HFF-Myc (cell line): ENCODE results near the gene ZNF716.

Experiments
- DNase-seq: peaks from one replicate; pipeline ENCODE4 v3.0.0-alpha.2; 2011; ENCODE audit warnings: low read depth; ENCODE audit errors: extremely low read depth
- H3K4me3 ChIP-seq: replicated peaks from 2 replicates; pipeline ENCODE4 v1.5.1; 2011; ENCODE audit warnings: low read depth, mild to moderate bottlenecking, control low read depth, low read length
- TF ChIP-seq, protein P1 (sequence below): IDR thresholded peaks from 2 replicates; pipeline ENCODE4 v1.5.1; 2012; ENCODE audit warnings: mild to moderate bottlenecking, low read depth, low read length, control low read depth; ENCODE audit errors: missing control alignments

The ZNF716 gene

DNA sequence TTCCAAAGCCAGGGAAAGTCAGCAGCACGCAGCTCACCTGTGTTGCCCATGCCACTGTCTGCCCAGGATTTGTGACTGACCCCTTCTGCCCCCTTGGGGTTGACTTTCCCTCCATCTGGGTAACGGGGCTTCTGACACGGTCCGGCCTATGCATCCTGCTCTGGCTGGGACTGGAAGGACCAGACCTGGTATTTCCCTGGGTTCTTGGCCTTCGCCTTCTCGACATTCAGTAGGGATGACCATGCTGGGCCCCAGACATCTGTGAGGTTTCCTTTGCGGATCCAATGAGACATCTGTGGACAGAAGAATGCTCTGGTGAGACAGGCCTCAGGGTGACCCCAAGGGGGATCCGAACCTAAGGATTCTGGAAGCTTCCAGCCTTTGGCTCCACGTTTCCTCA lies 34.2 kb upstream of the ZNF716 start:
- DNase-seq: no peak
- TF ChIP-seq, protein P1, sequence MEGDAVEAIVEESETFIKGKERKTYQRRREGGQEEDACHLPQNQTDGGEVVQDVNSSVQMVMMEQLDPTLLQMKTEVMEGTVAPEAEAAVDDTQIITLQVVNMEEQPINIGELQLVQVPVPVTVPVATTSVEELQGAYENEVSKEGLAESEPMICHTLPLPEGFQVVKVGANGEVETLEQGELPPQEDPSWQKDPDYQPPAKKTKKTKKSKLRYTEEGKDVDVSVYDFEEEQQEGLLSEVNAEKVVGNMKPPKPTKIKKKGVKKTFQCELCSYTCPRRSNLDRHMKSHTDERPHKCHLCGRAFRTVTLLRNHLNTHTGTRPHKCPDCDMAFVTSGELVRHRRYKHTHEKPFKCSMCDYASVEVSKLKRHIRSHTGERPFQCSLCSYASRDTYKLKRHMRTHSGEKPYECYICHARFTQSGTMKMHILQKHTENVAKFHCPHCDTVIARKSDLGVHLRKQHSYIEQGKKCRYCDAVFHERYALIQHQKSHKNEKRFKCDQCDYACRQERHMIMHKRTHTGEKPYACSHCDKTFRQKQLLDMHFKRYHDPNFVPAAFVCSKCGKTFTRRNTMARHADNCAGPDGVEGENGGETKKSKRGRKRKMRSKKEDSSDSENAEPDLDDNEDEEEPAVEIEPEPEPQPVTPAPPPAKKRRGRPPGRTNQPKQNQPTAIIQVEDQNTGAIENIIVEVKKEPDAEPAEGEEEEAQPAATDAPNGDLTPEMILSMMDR: no peak
- H3K4me3 ChIP-seq: no peak overlapping the region

DNA sequence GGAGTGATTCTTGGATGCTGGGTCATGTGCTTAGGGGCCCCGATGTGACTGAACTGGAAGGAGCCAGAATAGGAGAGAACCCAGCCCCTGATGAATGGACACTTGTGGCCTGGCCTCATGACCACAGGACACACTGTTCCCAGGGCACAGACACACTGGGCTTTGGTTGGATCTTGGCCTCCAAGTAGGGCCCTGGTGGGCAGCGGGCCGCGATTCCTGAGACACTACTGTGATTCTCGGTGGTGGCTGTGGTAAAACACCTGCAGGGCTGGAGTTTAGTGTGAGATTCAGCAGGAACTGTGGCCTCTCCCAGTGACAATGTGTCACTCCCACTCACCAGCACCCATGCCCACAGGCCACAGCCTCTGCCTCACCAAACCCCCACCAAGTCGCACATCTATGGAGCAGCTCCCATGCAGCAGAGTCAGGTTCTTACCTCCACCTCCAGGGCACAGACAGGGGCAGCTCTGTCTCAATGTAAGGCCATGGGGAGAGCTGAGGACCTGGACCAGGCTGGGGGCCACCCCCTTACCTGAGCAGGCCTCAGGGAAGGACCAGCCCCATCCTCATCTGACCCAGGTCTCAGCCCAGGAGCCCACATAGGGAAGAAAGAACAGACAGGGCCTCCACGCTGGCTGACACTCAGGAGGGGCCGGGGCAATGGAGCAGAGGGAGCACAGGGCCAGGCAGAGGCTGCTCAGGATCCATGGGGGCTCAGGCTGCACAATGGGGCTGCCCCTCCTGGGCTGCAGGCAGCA lies 33.2 kb upstream of the ZNF716 start:
- TF ChIP-seq, protein P1: no peak
- no peak for DNase-seq
- H3K4me3 ChIP-seq: no peak overlapping the region

DNA sequence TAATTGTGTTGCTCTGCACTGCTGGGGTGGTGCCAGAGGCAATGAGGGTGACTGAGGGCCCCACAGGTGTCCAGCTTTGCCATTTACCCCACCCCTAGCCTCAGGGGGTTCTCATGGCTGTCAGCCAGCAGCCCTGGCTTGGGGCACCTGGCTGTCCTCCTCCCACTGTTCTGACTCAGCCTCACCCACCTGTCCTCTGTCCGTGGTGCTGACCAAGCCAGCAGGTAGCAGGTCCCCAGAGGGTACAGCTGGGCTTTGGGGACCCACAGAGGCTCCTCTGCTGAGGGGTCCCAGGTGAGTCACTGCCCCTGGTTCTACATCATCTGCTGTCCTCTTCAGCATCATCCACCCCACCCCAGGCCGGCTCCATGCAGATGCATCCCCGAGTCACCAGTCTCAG lies 32.2 kb upstream of the ZNF716 start:
- TF ChIP-seq, protein P1: no peak
- no peak for DNase-seq
- H3K4me3 ChIP-seq: no peak overlapping the region

DNA sequence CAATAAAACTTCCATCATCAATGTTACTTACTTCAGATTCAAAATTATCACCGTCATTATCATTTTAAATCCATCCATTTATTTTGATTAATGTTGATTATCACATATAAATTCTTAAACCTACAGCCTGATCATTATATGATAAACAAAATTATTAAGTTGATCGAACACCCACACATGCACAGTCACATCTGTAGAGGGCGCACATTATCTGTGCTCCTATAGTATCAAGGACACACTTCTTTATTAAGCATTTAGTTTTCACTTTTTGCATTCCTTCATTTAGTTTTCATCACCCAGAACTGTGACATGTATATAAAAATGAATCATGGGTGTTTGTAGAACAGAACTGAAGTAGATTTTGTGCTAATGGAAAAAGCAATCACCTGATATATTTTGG lies 26.2 kb upstream of the ZNF716 start:
- H3K4me3 ChIP-seq: no peak overlapping the region
- DNase-seq: no peak
- TF ChIP-seq, protein P1: no peak

DNA sequence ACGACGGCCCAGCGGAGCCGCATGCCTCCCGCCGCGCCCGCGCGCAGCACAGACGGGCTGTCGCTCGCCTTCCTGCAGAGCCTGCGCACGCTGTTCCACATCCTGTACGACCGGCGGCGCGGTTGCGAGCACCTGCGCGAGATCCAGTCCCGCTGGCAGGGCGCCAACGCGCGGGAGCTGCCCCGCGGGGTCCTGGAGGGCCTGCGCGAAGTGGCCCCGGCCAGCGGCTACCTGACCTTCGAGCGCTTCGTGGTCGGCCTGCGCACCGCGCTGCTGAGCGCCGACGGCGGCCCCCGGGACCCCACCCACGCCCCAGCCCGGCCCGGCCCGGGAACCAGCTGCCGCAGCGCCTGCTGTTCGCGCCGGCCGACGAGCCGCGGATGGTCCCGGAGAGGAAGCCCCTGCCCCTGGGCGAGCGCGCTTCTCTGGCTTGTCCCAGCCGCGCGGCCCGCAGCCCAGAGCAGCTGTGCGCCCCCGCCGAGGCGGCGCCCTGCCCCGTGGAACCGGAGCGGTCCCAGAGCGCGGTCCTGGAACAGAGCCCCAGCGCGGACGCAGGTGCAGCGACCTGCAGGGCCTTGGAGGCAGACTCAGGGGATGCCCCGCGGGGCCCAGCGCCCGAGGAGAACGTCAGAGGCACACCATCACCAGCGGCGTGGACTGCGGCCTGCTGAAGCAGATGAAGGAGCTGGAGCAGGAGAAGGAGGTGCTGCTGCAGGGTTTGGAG lies 25.3 kb upstream of the ZNF716 start:
- TF ChIP-seq, protein P1: no peak
- no peak overlapping the region for H3K4me3 ChIP-seq
- DNase-seq: no peak

DNA sequence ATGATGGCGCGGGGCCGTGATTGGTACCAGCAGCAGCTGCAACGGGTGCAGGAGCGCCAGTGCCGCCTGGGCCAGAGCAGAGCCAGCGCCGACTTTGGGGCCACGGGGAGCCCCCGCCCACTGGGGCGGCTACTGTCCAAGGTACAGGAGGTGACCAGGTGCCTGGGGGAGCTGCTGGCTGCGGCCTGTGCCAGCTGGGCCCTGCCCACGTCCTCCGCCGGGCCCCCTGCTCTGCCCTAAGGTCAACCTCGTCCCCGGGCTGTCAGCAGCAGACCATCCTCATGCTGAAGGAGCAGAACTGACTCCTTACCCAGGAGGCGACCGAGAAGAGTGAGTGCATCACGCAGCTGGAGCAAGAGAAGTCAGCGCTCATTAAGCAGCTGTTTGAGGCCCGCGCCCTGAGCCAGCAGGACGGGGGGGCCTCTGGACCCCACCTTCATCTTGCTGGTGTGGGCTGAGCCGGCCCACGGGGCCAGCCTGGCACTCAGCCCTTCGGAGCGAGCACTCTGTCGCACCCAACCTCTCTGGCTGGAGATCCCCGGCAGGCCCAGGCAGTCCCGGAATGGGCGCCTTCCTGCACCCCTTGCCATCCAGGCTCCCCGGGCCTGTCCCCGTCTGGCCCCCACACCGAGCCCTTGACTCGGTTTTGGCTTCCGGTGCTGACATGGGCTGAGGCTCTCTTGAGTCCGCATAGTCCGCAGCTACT lies 24.6 kb upstream of the ZNF716 start:
- TF ChIP-seq, protein P1: no peak
- DNase-seq: no peak
- no peak overlapping the region for H3K4me3 ChIP-seq
